Naive thymus-derived CD8-positive, alpha-beta T cell (primary cell): ENCODE results near the gene TACR2. TPM values are rescaled to one million over a fixed set of nuclear protein-coding genes. Genes with fewer than 3 reads are reported as not detected.

ENCODE experiments used
- ATAC-seq, 2 donors: fragments of 150-1000 bp; cut with Tn5 transposase in 1 of 2; sonication (Bioruptor Pico), chemical (Tn5 transposase) in 1 of 2; 1 replicate in 1 of 2; 2 replicates in 1 of 2; pipeline ENCODE4 v1.10.0; 2021; ENCODE audit warnings: mild to moderate bottlenecking in 2 of 2, moderate library complexity in 2 of 2
- POLR2A ChIA-PET: fragments of 350-600 bp; sonication (Branson Sonifier 250); formaldehyde crosslinking; loops from one replicate; lab custom pipeline; 2021; ENCODE audit warnings: antibody characterized with exemption; lab: Charles Lee
- DNase-seq, 10 donors: peaks; one replicate each; pipeline versions ENCODE4 v3.0.0 to v3.0.0-alpha.2; 2020 to 2022
- H3K27ac Mint-ChIP-seq, 10 donors: one replicate each; pipeline ENCODE4 v1.8.0; 2020 to 2022; ENCODE audit warnings: mild to moderate bottlenecking in 10 of 10, mixed read lengths in 10 of 10, moderate library complexity in 4 of 10, inconsistent platforms in 1 of 10
- H3K27me3 Mint-ChIP-seq, 5 donors: one replicate each; pipeline ENCODE4 v1.8.0; 2021 to 2022; ENCODE audit warnings: mixed read lengths in 5 of 5
- H3K36me3 Mint-ChIP-seq, 3 donors: one replicate each; pipeline ENCODE4 v1.8.0; 2020 to 2022; ENCODE audit warnings: mixed read lengths in 3 of 3, mild to moderate bottlenecking in 2 of 3, inconsistent platforms in 1 of 3
- H3K4me1 Mint-ChIP-seq, 4 donors: one replicate each; pipeline ENCODE4 v1.8.0; 2021 to 2022; ENCODE audit warnings: mixed read lengths in 4 of 4
- H3K4me3 Mint-ChIP-seq, 10 donors: one replicate each; pipeline ENCODE4 v1.8.0; 2020 to 2022; ENCODE audit warnings: mild to moderate bottlenecking in 10 of 10, mixed read lengths in 10 of 10, moderate library complexity in 6 of 10, inconsistent platforms in 1 of 10
- H3K9me3 Mint-ChIP-seq, 9 donors: one replicate each; pipeline ENCODE4 v1.8.0; 2020 to 2022; ENCODE audit warnings: mixed read lengths in 9 of 9, mild to moderate bottlenecking in 3 of 9, inconsistent platforms in 1 of 9, moderate library complexity in 1 of 9
- polyA plus RNA-seq, 3 donors: library from polyadenylated mRNA; unstranded; fragments of 300-500 nt; fragmentation: Illumina TruSeq; gene quantifications; one replicate each; pipeline ENCODE4 v1.2.3, GENCODE V29; 2021
- total RNA-seq, 8 experiments: library from RNA in 2 of 8; stranded (reverse) in 2 of 8; gene quantifications; one replicate each; pipeline ENCODE4 v1.2.3 and lab custom pipeline; 2021 to 2026

The TACR2 gene
- total RNA-seq (not detected), polyA plus RNA-seq (not detected), total RNA-seq (lab: John Stamatoyannopoulos, UW) (0 to 0.14 (median 0) reads per million in 6 experiments)

DNA sequence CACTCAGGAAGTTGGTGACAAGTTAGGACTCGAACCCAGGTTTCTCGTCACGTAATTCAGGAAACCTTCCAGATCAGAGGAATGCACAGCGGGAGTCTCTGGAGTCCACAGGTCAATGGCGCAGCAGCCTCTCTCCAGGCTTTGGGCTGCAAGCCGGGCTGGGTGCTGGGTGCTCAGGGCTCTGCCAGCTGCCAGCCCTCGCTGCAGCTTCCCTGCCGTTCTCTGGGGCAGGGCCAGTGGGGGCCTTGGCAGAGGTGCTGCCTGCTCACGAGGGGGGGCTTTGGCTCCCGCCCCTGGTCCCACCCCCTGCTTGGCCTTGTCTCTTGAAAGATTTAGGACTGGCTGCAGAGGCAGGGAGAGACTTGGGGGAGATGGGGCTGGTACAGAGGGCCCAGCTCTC, at the start of gene TACR2:
Gene TACR2, minus strand, starts transcription at position 224 of the 400 bp plus-strand sequence. CDS start 595 bp downstream, outside the sequence.
- Mint-ChIP-seq H3K4me1 (peaks cover 1 to 9% (median 5%) of the 10 kb centered on the region in 4 donors), H3K9me3 (no peaks in the 10 kb centered on the region), H3K27ac (peak within 1 kb of the TSS in 2 of 10 donors; percentile 21 to 78), H3K4me3 (no peak within 1 kb of the TSS), H3K36me3 (no peaks in the 10 kb centered on the region), H3K27me3 (peaks cover 0 to 4% (median 2%) of the 10 kb centered on the region in 5 donors)
- POLR2A ChIA-PET: interaction anchor here (1.5 kb wide), 1 partner anchor 18 kb away, joined by 10 read pairs; no protein-coding TSS in a partner anchor
- ATAC-seq (no peak), DNase-seq (no peak)

DNA sequence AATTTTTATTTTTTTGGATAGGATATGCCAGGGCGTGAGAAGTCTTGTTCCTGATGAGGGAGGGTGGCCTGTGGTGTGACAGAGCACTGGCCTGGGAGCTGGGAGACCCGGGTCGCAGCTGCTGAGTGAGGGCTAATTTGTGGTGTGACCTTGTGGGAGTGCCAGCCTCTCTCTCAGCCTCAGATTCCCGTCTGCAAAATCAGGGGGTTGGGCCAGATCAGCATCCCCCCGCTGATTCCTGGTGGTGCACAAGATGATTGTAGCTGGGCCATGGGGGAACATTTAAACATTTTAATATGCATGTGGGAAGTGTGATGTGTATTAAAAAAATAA, 49.4 kb upstream of the TACR2 start:
- H3K4me1 Mint-ChIP-seq: peaks cover 0 to 17% (median 4%) of the 10 kb centered on the region in 4 donors
- no peaks in the 10 kb centered on the region for H3K9me3 Mint-ChIP-seq
- DNase-seq (no peak), ATAC-seq (no peak)
- peak overlapping the region in 1 of 10 donors; percentile 58 for H3K27ac Mint-ChIP-seq
- no peak overlapping the region for H3K4me3 Mint-ChIP-seq
- POLR2A ChIA-PET: no interaction called here
- H3K27me3 Mint-ChIP-seq: no peaks in the 10 kb centered on the region
- no peaks in the 10 kb centered on the region for H3K36me3 Mint-ChIP-seq

DNA sequence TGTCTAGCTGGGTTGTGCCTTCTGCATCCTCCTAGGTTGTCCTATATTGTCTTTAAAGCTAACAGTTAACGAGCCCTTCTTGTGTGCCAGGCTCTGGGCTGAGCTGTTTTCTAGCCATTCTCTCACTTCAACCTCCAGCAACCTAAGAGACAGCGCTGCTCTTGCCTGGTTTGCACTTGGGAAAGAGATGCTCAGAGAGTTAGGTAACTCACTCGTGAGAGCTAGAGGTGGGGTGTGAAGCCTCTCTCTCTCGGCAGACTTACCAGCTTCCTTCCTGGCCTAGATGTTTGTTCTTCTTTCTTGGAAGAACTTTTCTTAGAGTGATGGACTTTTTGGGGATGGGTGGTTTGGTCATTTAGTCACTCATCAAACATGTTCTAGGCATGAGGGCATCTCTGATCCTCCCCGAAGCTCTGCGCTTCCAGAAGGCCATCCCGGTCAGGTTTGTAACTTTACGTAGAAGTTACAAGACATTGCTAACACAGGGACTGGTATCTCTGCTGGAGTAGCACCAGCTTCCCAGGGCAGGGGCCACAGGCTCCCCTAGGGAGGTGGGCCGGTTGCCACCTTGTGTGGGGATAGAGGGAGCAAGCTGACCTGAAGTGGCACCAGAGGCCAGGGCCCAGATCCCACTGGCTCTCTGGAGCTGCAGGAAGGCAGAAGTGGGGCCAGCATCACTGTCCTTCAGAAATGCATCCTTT, 48.9 kb upstream of the TACR2 start:
- Mint-ChIP-seq H3K9me3 (no peaks in the 10 kb centered on the region), H3K27me3 (no peaks in the 10 kb centered on the region), H3K4me1 (peaks cover 0 to 21% (median 4%) of the 10 kb centered on the region in 4 donors), H3K36me3 (no peaks in the 10 kb centered on the region), H3K27ac (peak overlapping the region in 3 of 10 donors; percentile 2 to 58 (median 50)), H3K4me3 (no peak overlapping the region)
- POLR2A ChIA-PET: no interaction called here
- no peak for DNase-seq
- no peak for ATAC-seq

DNA sequence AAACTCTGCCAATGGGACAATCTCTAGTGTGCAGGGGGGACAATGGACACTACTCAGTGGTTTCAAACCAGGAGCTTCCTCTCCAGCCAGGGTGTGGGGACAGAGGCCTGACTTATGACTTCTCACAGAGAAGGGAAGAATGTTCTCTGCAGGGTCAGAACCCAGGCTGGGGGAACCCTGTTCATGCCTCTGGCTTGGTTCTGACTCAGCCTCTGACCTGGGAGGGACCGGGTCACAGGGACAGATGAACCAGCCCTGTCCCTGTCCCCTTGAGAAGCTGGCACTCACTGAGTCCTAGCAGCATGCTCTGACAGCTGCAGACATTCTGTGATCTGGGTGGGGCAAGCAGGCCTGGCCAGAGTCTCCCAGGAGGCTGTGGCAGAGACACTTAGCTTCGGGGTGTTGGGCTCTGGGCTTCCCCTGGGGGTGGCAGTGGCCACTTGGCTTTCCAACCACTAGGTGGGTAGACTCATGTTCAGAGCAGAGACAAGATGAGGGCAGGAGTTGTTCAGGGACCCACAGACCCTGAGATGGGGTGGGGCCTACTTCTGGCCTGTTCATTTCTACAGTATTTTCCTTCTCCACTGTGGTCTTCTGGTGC, 48.2 kb upstream of the TACR2 start:
- Mint-ChIP-seq H3K27ac (peak overlapping the region in 3 of 10 donors; percentile 4 to 50 (median 15)), H3K4me3 (no peak overlapping the region), H3K9me3 (no peaks in the 10 kb centered on the region), H3K36me3 (no peaks in the 10 kb centered on the region), H3K4me1 (peaks cover 0 to 23% (median 4%) of the 10 kb centered on the region in 4 donors), H3K27me3 (no peaks in the 10 kb centered on the region)
- no peak for DNase-seq
- POLR2A ChIA-PET: no interaction called here
- no peak for ATAC-seq

DNA sequence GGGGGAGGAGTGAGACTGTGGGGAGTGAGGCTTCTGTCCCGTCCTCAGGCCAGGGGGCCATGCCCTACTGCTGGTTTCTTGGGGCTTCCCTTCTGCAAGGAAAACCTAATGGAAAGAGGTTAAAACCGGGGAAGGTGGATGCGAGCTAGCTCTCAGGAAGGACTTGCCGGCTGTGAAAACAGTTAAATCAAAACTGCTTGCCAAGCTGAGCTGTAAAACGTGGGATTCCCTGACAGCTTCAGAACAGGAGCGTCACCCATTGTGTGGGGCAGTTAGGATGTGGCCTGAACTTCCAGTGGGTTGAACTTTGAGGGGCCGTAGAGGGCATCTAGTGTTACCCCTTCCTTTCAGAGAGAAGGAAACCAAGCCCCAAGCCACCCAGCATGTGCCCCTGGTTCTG, 47.7 kb upstream of the TACR2 start:
- POLR2A ChIA-PET: no interaction called here
- DNase-seq (no peak), ATAC-seq (no peak)
- Mint-ChIP-seq H3K27ac (no peak overlapping the region), H3K27me3 (peaks cover 0 to 4% (median 0%) of the 10 kb centered on the region in 5 donors), H3K9me3 (no peaks in the 10 kb centered on the region), H3K36me3 (no peaks in the 10 kb centered on the region), H3K4me3 (no peak overlapping the region), H3K4me1 (peaks cover 0 to 23% (median 4%) of the 10 kb centered on the region in 4 donors)

DNA sequence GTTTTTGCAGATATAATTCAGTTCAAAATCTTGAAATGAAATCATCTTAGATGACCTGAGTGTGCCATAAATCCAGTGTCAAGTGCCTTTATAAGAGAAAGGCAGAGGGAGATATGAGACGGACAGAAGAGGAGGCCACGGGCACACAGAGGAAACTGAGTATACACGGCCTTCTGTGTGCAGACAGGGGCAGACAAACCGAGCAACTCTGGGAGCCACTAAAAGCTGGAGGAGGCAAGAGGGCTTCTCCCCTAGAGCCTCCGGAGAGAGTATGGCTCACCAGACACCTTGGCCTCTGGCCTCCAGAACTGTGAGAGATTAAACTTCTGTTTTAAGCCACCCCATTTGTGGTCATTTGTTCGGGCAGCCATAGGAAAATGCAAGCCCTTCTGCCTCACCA, 47.2 kb upstream of the TACR2 start:
- Mint-ChIP-seq H3K36me3 (no peaks in the 10 kb centered on the region), H3K4me1 (peaks cover 0 to 23% (median 4%) of the 10 kb centered on the region in 4 donors), H3K4me3 (no peak overlapping the region), H3K9me3 (no peaks in the 10 kb centered on the region), H3K27ac (peak overlapping the region in 1 of 10 donors; percentile 22), H3K27me3 (peaks cover 0 to 8% (median 2%) of the 10 kb centered on the region in 5 donors)
- POLR2A ChIA-PET: no interaction called here
- DNase-seq (no peak), ATAC-seq (no peak)

DNA sequence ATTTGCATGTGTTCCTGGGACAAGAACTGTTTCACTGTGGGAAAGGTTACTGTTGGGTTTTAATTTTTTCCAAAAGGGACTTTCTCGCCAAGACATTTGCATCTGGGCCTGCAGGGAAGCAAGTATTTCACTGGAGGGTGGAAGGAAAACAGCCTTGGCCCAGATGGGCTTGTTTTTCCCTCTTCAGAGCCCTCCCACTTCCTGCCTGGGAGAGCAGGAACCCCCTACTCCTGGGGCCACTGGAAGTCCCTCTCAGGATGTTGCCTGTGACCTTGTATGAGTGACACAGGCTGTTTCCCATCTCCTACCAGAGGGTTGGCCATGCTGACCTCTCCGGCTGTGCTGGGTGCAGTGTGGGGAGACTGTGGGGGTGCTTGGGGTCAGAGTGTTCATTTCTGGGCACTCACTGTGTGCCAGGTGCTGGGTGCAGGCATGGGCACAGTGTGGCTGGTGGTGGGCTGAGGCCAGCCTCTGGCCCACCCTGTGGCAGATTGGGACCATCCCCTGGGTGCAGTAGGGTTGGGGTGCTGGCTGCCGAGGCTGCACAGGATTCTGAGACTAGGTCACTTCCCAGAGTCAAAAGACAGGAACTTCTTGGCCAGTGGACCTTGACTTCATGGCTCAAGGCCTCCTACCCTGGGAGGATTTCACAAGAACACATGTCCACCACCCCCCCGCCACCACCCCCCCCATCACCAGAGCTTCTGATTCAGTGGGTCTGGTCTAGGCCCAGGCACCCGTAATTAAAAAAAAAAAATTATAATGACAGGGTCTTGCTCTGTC, 44.7 kb upstream of the TACR2 start:
- ATAC-seq (no peak), DNase-seq (no peak)
- peaks cover 0 to 11% (median 2%) of the 10 kb centered on the region in 5 donors for H3K27me3 Mint-ChIP-seq
- POLR2A ChIA-PET: interaction anchor here (0.6 kb wide), 1 partner anchor 51 kb away, joined by 6 read pairs; no protein-coding TSS in a partner anchor
- no peaks in the 10 kb centered on the region for H3K36me3 Mint-ChIP-seq
- H3K4me1 Mint-ChIP-seq: peaks cover 0 to 21% (median 4%) of the 10 kb centered on the region in 4 donors
- H3K4me3 Mint-ChIP-seq: no peak overlapping the region
- H3K9me3 Mint-ChIP-seq: no peaks in the 10 kb centered on the region
- H3K27ac Mint-ChIP-seq: peak overlapping the region in 1 of 10 donors; percentile 29

DNA sequence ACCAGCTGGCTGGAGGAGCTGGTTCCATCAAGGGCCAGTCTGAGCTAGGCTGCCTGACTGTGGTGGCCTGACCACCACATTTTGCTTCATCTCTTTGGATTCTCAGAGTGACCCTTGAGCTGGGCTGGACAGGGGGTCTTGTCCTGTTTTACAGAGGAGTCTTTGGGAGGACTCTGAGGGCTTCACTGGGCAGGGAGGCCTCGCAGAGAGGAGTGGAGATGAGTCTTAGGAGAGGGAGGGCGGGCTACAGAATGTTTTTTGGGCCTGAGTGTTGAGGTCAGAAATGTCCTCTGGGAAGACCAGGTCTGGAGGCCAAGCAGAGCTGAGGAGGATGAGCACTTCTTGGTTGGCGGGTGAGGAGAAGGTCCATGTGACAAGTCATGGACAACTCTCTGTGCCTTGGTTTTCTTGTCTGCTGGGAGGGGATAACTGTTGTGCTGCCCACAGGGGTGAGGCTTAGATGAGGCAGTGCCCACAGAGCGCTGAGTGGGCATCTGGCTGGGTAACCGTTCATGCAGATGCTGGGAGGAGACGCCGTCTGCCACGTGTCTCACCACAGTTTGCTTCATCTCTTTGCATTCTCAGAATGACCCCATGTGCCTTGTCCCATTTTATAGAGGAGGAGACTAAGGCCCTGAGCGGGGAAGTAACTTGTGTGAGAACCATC, 44.0 kb upstream of the TACR2 start:
- Mint-ChIP-seq H3K4me1 (peaks cover 0 to 19% (median 4%) of the 10 kb centered on the region in 4 donors), H3K27ac (peak overlapping the region in 2 of 10 donors; percentile 47), H3K27me3 (peaks cover 0 to 12% (median 2%) of the 10 kb centered on the region in 5 donors), H3K9me3 (no peaks in the 10 kb centered on the region), H3K4me3 (no peak overlapping the region), H3K36me3 (no peaks in the 10 kb centered on the region)
- no peak for DNase-seq
- ATAC-seq: no peak
- POLR2A ChIA-PET: no interaction called here

DNA sequence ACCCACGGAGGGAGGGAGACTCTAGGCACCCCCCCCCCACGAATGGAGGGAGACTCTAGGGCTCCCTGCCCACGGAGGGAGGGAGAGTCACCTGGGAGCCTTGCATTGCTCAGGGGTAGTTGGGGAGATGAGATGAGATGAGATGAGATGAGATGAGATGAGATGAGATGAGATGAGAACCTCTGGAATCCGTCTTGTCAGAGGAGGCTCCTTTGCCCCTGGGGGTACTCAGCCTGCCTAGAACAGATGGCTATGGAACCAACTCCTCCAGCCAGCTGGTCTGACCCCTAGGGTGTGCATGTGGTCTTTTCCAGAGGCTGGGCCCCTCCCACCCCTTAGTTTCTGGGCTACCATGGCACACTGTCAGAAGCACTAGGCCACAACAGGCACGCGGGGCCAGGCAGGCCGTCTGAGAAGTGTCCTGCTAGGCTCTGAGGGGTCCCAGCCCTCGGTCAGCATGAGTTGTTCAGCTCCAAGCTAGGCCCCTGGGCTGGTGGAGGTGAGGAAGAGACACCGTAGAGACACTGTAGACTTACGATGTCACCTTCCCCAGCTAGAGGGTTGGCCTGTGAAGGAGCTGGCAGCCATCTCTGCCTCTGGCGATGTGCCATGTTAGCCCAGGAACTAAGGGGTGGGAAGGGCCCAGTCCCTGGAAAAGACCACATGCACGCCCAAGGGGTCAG, 43.3 kb upstream of the TACR2 start:
- POLR2A ChIA-PET: no interaction called here
- Mint-ChIP-seq H3K9me3 (no peaks in the 10 kb centered on the region), H3K36me3 (no peaks in the 10 kb centered on the region), H3K4me3 (no peak overlapping the region), H3K27me3 (peaks cover 0 to 19% (median 2%) of the 10 kb centered on the region in 5 donors), H3K4me1 (peaks cover 0 to 12% (median 1%) of the 10 kb centered on the region in 4 donors), H3K27ac (no peak overlapping the region)
- ATAC-seq (no peak), DNase-seq (no peak)

DNA sequence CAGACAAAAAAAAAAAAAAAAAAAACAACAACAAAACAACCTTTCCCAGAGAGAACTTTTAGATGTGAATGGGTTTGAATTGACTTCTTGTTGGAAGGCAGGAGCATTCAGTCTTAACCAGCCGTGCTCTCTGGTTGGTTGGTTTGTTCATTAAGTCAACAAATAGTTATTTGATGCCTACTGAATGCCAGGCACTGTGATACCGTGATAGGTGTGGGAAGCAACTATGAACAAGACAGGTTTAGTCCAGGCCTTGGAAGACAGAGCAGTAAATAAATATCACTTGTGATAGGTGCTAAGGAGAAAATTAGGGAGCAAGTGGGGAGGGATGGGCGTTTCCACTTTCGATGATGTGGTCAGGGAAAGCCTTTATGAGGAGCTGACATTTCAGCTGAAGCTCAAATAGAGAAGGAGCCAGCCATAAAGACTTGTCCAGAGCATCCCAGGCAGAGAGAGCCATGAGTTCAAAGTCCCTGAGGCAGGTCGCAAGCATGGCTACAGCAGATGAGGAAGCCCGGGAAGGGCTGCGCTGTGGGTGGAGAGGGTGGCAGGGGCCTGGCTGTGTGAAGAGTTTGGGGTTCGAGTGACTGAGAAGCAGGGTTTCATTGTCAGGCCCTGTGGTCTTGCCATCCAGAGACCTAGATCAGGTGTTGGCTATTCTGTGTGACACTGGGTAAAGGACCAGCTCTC, 42.5 kb upstream of the TACR2 start:
- peaks cover 0 to 8% (median under 1%) of the 10 kb centered on the region in 4 donors for H3K4me1 Mint-ChIP-seq
- POLR2A ChIA-PET: no interaction called here
- peaks cover 0 to 19% (median 2%) of the 10 kb centered on the region in 5 donors for H3K27me3 Mint-ChIP-seq
- no peaks in the 10 kb centered on the region for H3K9me3 Mint-ChIP-seq
- H3K27ac Mint-ChIP-seq: no peak overlapping the region
- H3K4me3 Mint-ChIP-seq: no peak overlapping the region
- DNase-seq (no peak), ATAC-seq (no peak)
- no peaks in the 10 kb centered on the region for H3K36me3 Mint-ChIP-seq

DNA sequence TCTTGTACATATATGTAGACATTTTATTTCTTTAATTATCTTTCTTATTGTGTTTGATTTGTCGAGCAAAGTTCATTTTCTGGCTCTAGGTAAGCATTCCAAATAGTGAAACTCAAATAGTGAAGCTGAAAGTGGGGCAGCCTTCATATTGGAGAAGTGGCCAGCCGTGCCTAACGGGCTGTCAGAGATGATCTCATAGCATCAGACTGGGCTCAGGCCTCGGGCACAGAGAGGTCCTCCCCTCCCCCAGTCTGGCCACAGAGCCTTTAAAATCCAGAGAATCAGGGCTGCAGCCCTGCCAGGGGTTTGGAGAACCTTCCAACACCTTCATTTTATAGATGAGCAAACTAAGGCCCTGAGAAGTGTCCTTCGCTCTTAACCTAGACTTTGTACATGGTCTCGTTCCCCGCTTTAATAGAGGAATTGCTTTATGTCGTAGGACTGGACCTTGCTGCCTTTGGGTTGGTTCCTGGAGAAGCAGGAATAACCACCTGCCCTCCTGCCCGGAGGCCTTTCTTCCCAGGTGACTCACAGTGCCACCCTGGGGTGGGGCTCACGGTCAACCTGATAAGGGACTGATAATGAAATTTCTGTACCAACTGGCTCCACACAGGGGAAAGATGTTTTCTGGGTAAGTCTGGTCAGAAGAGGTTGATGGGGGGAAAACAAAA, 41.8 kb upstream of the TACR2 start:
- H3K36me3 Mint-ChIP-seq: no peaks in the 10 kb centered on the region
- ATAC-seq (no peak), DNase-seq (no peak)
- POLR2A ChIA-PET: no interaction called here
- H3K27ac Mint-ChIP-seq: no peak overlapping the region
- peaks cover 0 to 19% (median 2%) of the 10 kb centered on the region in 5 donors for H3K27me3 Mint-ChIP-seq
- peaks cover 0 to 8% (median under 1%) of the 10 kb centered on the region in 4 donors for H3K4me1 Mint-ChIP-seq
- no peaks in the 10 kb centered on the region for H3K9me3 Mint-ChIP-seq
- no peak overlapping the region for H3K4me3 Mint-ChIP-seq
